ENCODE data around the gene CH25H. TPM values are rescaled to one million over a fixed set of nuclear protein-coding genes. Genes with fewer than 3 reads are reported as not detected.

The CH25H gene
- total RNA-seq, 1 donor = 5.8 TPM

GRCh38 chr10:89214566-89215165, 7.5 kb upstream of the CH25H start:
- Histone ChIP-seq H2AFZ (ENCODE audit: low read length) (no peak overlapping the region), H3K79me2 (ENCODE audit: insufficient read depth, low read length) (no peaks in the 10 kb centered on the region), H3K4me3 (ENCODE audit: insufficient read depth, low read length) (no peak overlapping the region), H3K4me2 (ENCODE audit: insufficient read depth, low read length) (no peak overlapping the region), H3K27ac (ENCODE audit: low read depth, low read length) (no peak overlapping the region), H3K9me3 (ENCODE audit: low read depth, low read length) (no peaks in the 10 kb centered on the region), H3K36me3 (ENCODE audit: insufficient read depth, low read length) (peaks cover 13% of the 10 kb centered on the region), H4K20me1 (ENCODE audit: insufficient read depth, low read length) (no peaks in the 10 kb centered on the region), H3K4me1 (ENCODE audit: insufficient read depth, low read length) (peaks cover 9% of the 10 kb centered on the region), H3K27me3 (ENCODE audit: insufficient read depth, low read length) (no peaks in the 10 kb centered on the region)
- DNase-seq (ENCODE audit: insufficient read length, low spot score, missing footprints) = no peak
- no peak for TF ChIP-seq CTCF (IDR thresholded peaks at IDR 0.05; ENCODE audit: extremely low read depth, low read depth, low read length)

GRCh38 chr10:89213191-89213808, 6.2 kb upstream of the CH25H start:
- Histone ChIP-seq H3K36me3 (ENCODE audit: insufficient read depth, low read length) (peaks cover 13% of the 10 kb centered on the region), H3K27ac (ENCODE audit: low read depth, low read length) (no peak overlapping the region), H3K4me3 (ENCODE audit: insufficient read depth, low read length) (no peak overlapping the region), H4K20me1 (ENCODE audit: insufficient read depth, low read length) (no peaks in the 10 kb centered on the region), H3K4me2 (ENCODE audit: insufficient read depth, low read length) (no peak overlapping the region), H3K27me3 (ENCODE audit: insufficient read depth, low read length) (no peaks in the 10 kb centered on the region), H3K4me1 (ENCODE audit: insufficient read depth, low read length) (peaks cover 10% of the 10 kb centered on the region), H3K9me3 (ENCODE audit: low read depth, low read length) (no peaks in the 10 kb centered on the region), H3K79me2 (ENCODE audit: insufficient read depth, low read length) (no peaks in the 10 kb centered on the region), H2AFZ (ENCODE audit: low read length) (no peak overlapping the region)
- DNase-seq (ENCODE audit: insufficient read length, low spot score, missing footprints) = peak; percentile 31
- peak; percentile 58 for TF ChIP-seq CTCF (IDR thresholded peaks at IDR 0.05; ENCODE audit: extremely low read depth, low read depth, low read length)

GRCh38 chr10:89210794-89211425, 3.8 kb upstream of the CH25H start:
- peaks cover 13% of the 10 kb centered on the region for H3K36me3 ChIP-seq (ENCODE audit: insufficient read depth, low read length)
- no peak for TF ChIP-seq CTCF (IDR thresholded peaks at IDR 0.05; ENCODE audit: extremely low read depth, low read depth, low read length)
- H2AFZ ChIP-seq (ENCODE audit: low read length) = no peak overlapping the region
- DNase-seq (ENCODE audit: insufficient read length, low spot score, missing footprints) = no peak
- H3K9me3 ChIP-seq (ENCODE audit: low read depth, low read length) = no peaks in the 10 kb centered on the region
- no peak overlapping the region for H3K27ac ChIP-seq (ENCODE audit: low read depth, low read length)
- H3K79me2 ChIP-seq (ENCODE audit: insufficient read depth, low read length) = no peaks in the 10 kb centered on the region
- H3K27me3 ChIP-seq (ENCODE audit: insufficient read depth, low read length) = peaks cover 8% of the 10 kb centered on the region
- H3K4me1 ChIP-seq (ENCODE audit: insufficient read depth, low read length) = peaks cover 18% of the 10 kb centered on the region
- H3K4me3 ChIP-seq (ENCODE audit: insufficient read depth, low read length) = no peak overlapping the region
- no peak overlapping the region for H3K4me2 ChIP-seq (ENCODE audit: insufficient read depth, low read length)
- H4K20me1 ChIP-seq (ENCODE audit: insufficient read depth, low read length) = no peaks in the 10 kb centered on the region

- no peaks in the 10 kb centered on the region for H3K79me2 ChIP-seq (ENCODE audit: insufficient read depth, low read length)
- H3K4me1 ChIP-seq (ENCODE audit: insufficient read depth, low read length) = peaks cover 18% of the 10 kb centered on the region
- H3K27me3 ChIP-seq (ENCODE audit: insufficient read depth, low read length) = peaks cover 15% of the 10 kb centered on the region
- no peaks in the 10 kb centered on the region for H4K20me1 ChIP-seq (ENCODE audit: insufficient read depth, low read length)
- no peak for DNase-seq (ENCODE audit: insufficient read length, low spot score, missing footprints)
- TF ChIP-seq CTCF (IDR thresholded peaks at IDR 0.05; ENCODE audit: extremely low read depth, low read depth, low read length) = no peak
- no peak overlapping the region for H3K4me3 ChIP-seq (ENCODE audit: insufficient read depth, low read length)
- no peak overlapping the region for H2AFZ ChIP-seq (ENCODE audit: low read length)
- H3K9me3 ChIP-seq (ENCODE audit: low read depth, low read length) = no peaks in the 10 kb centered on the region
- peaks cover 5% of the 10 kb centered on the region for H3K36me3 ChIP-seq (ENCODE audit: insufficient read depth, low read length)
- no peak overlapping the region for H3K4me2 ChIP-seq (ENCODE audit: insufficient read depth, low read length)
- H3K27ac ChIP-seq (ENCODE audit: low read depth, low read length) = no peak overlapping the region
Measured at GRCh38 chr10:89209718-89210117, 2.6 kb upstream of the CH25H start.

All from osteoblast (primary cell).